K562 (cell line): ENCODE results near the gene RUNX3. TPM values are rescaled to one million over a fixed set of nuclear protein-coding genes. Genes with fewer than 3 reads are reported as not detected.

Experiments used
- ATAC-seq: fragments of 200-7000 bp; cut with Tn5 transposase; 3 replicates; pipeline ENCODE4 v1.9.1; 2020; ENCODE audit warnings: moderate library complexity
- BruUV-seq: library from RNA; stranded (reverse); fragments of 400-500 nt; replicated peaks from 2 replicates; lab custom pipeline; 2021; lab: Mats Ljungman, UMichigan
- CTCF ChIA-PET: fragments of 300-600 bp; formaldehyde crosslinking; extraction: SDS; loops from one replicate; lab custom pipeline; 2021; ENCODE audit warnings: low intra/inter-chr PET ratio; lab: Yijun Ruan, JAX
- POLR2A ChIA-PET: fragments of 300-600, 350-650 bp; sonication (Branson Sonifier 250); formaldehyde crosslinking; extraction: SDS; loops from one replicate; lab custom pipeline; 2021; ENCODE audit warnings: antibody characterized with exemption, inconsistent platforms; lab: Yijun Ruan, JAX
- DNase-seq, 4 experiments: peaks; one replicate each; pipeline versions ENCODE4 v3.0.0 to v3.0.0-alpha.2; 2011 to 2018; ENCODE audit warnings: low spot score in 3 of 4, mixed read lengths in 3 of 4; ENCODE audit errors: extremely low read depth in 1 of 4
- FAIRE-seq: peaks from 2 replicates; lab custom pipeline; 2011; peaks lifted over from hg19 to GRCh38; lab: Jason Lieb, UNC
- H2AFZ ChIP-seq: 2 replicates; pipeline ENCODE4 v1.6.0; 2011; ENCODE audit warnings: low read depth, low read length, control low read depth, inconsistent platforms
- H3K27ac ChIP-seq: fragments of 200-600 bp; 3 replicates; pipeline ENCODE4 v1.8.0; 2011; ENCODE audit warnings: low read depth, mild to moderate bottlenecking, control low read depth, inconsistent platforms, low read length, moderate library complexity, mixed read lengths; ENCODE audit errors: extremely low read depth
- H3K27me3 ChIP-seq, 2 experiments: fragments of 300-600 bp in 1 of 2; 2 replicates in 1 of 2; 3 replicates in 1 of 2; pipeline versions ENCODE4 v1.6.0 to v1.8.0; 2011; ENCODE audit warnings: inconsistent platforms in 2 of 2, low read length in 2 of 2, mild to moderate bottlenecking in 1 of 2, mixed read lengths in 1 of 2, moderate library complexity in 1 of 2; ENCODE audit not compliant: control insufficient read depth in 2 of 2, insufficient read depth in 2 of 2
- H3K36me3 ChIP-seq: fragments of 300-600 bp; 3 replicates; pipeline ENCODE4 v1.8.0; 2011; ENCODE audit warnings: mild to moderate bottlenecking, low read length, inconsistent platforms; ENCODE audit not compliant: control insufficient read depth, insufficient read depth
- H3K4me1 ChIP-seq, 2 experiments: fragments of 200-600 bp in 1 of 2; replicated peaks in 1 of 2; 2 replicates in 1 of 2; 3 replicates in 1 of 2; pipeline versions ENCODE4 v1.5.1 to v1.8.0; 2011; ENCODE audit warnings: inconsistent platforms in 2 of 2, low read length in 2 of 2, mild to moderate bottlenecking in 1 of 2, mixed read lengths in 1 of 2, moderate library complexity in 1 of 2; ENCODE audit not compliant: control insufficient read depth in 2 of 2, insufficient read depth in 2 of 2
- H3K4me2 ChIP-seq: 2 replicates; pipeline ENCODE4 v1.6.1; 2011; ENCODE audit warnings: low read length, control low read depth, inconsistent platforms, mixed read lengths; ENCODE audit not compliant: insufficient read depth
- H3K4me3 ChIP-seq: fragments of 200-600 bp; sonication (generic), shearing (Covaris generic); 2 replicates; pipeline ENCODE4 v1.5.1; 2016; ENCODE audit warnings: control low read depth, inconsistent platforms
- H3K79me2 ChIP-seq: fragments of 200-600 bp; 3 replicates; pipeline ENCODE4 v1.8.0; 2011; ENCODE audit warnings: low read length, inconsistent platforms; ENCODE audit not compliant: control insufficient read depth, insufficient read depth
- H3K9ac ChIP-seq, 2 experiments: 2 replicates each; pipeline versions ENCODE4 v1.6.0 to v1.6.1; 2011; ENCODE audit warnings: low read depth in 2 of 2, low read length in 2 of 2, control low read depth in 1 of 2, inconsistent platforms in 1 of 2, mild to moderate bottlenecking in 1 of 2, mixed read lengths in 1 of 2; ENCODE audit not compliant: insufficient read depth in 1 of 2
- H3K9me1 ChIP-seq: one replicate; pipeline ENCODE4 v1.6.0; 2011; ENCODE audit warnings: inconsistent platforms, mild to moderate bottlenecking, low read length, moderate library complexity; ENCODE audit not compliant: control insufficient read depth, insufficient read depth
- H3K9me3 ChIP-seq: replicated peaks from 2 replicates; pipeline ENCODE4 v1.5.1; 2011; ENCODE audit warnings: low read depth, low read length, inconsistent platforms; ENCODE audit not compliant: control insufficient read depth, insufficient read depth
- H4K20me1 ChIP-seq: replicated peaks from 2 replicates; pipeline ENCODE4 v1.6.1; 2011; ENCODE audit warnings: low read length, inconsistent platforms, mixed read lengths; ENCODE audit not compliant: control insufficient read depth, insufficient read depth
- CREM ChIP-seq: IDR thresholded peaks from 2 replicates; pipeline ENCODE4 v1.6.1; 2014; ENCODE audit warnings: antibody characterized with exemption, low read depth
- ESRRB ChIP-seq: fragments of 250-450 bp; sonication (Bioruptor Pico); IDR thresholded peaks from 2 replicates; pipeline ENCODE4 v1.5.0; 2020; ENCODE audit warnings: mild to moderate bottlenecking, moderate library complexity, borderline replicate concordance
- SETDB1 ChIP-seq: IDR thresholded peaks from one replicate; pipeline ENCODE4 v1.6.1; 2012; ENCODE audit warnings: low read length, control low read depth, inconsistent platforms
- SLC30A9 ChIP-seq: fragments of 250-450 bp; sonication (Bioruptor Pico); IDR thresholded peaks from 2 replicates; pipeline ENCODE4 v1.8.0; 2022; ENCODE audit warnings: mild to moderate bottlenecking, moderate library complexity
- SMAD1 ChIP-seq: fragments of 150-350 bp; IDR thresholded peaks from 2 replicates; pipeline ENCODE4 v1.6.1; 2014; ENCODE audit warnings: low read length, low read depth; ENCODE audit not compliant: partially characterized antibody
- TEAD4 ChIP-seq, 2 experiments: sonication (generic) in 1 of 2; formaldehyde crosslinking in 1 of 2; IDR thresholded peaks; 2 replicates each; pipeline versions ENCODE4 v1.6.1 to v1.8.0; 2012 to 2022; ENCODE audit warnings: borderline replicate concordance in 1 of 2, inconsistent platforms in 1 of 2, low read length in 1 of 2, mild to moderate bottlenecking in 1 of 2, missing genetic modification reagents in 1 of 2
- TRIM25 ChIP-seq: fragments of 450-650 bp; IDR thresholded peaks from 2 replicates; pipeline ENCODE4 v1.7.0; 2016; ENCODE audit warnings: borderline replicate concordance
- ZNF239 ChIP-seq: fragments of 250-450 bp; sonication (Bioruptor Pico); IDR thresholded peaks from 2 replicates; pipeline ENCODE4 v1.4.0; 2020; ENCODE audit warnings: mild to moderate bottlenecking
- ZNF263 ChIP-seq: sonication (generic); formaldehyde crosslinking; IDR thresholded peaks from 2 replicates; pipeline ENCODE4 v1.8.0; 2022; ENCODE audit warnings: mild to moderate bottlenecking, missing genetic modification reagents, borderline replicate concordance
- ZNF41 ChIP-seq: fragments of 250-450 bp; sonication (Bioruptor Pico); conservative IDR thresholded peaks from 2 replicates; pipeline ENCODE4 v1.4.0; 2020; ENCODE audit warnings: mild to moderate bottlenecking
- ZSCAN32 ChIP-seq: fragments of 450-650 bp; formaldehyde crosslinking; IDR thresholded peaks from 2 replicates; pipeline ENCODE4 v1.4.0; 2020; ENCODE audit warnings: mild to moderate bottlenecking, moderate library complexity
- ZZZ3 ChIP-seq: fragments of 450-650 bp; IDR thresholded peaks from 2 replicates; pipeline ENCODE4 v1.6.1; 2016; ENCODE audit warnings: antibody characterized with exemption, mild to moderate bottlenecking, moderate library complexity
- WGBS: fragments of 100-300 bp; shearing (Covaris generic); methylation state at CpG from one replicate; pipeline ENCODE4 v1.1.6; 2016; ENCODE audit warnings: low coverage, mixed read lengths; ENCODE audit not compliant: insufficient coverage; ENCODE audit errors: missing lambda C conversion rate; 5-methylcytosine and 5-hydroxymethylcytosine counted together
- in situ Hi-C: fragments of 300-500 bp; cut with MboI; formaldehyde crosslinking; loops from 4 replicates; pipeline ENCODE4 v1.15.0; 2018; ENCODE audit warnings: inconsistent platforms, mixed read lengths
- intact Hi-C: fragments of 100-400 bp; cut with micrococcal nuclease; formaldehyde crosslinking; loops from 2 replicates; pipeline ENCODE4 v1.14.2; 2022
- polyA plus RNA-seq, 8 experiments: library from polyadenylated mRNA; depleted of rRNA in 4 of 8; stranded (reverse) in 5 of 8; unstranded in 3 of 8; fragments of >200 nt; fragmentation: Nextera tagmentation in 2 of 8; fragmentation: Illumina TruSeq in 1 of 8; extraction: Ambion mirVana in 2 of 8; extraction: Trizol in 1 of 8; gene quantifications; 2 replicates each; pipeline versions ENCODE4 v1.2.1 to v1.2.3, GENCODE V29; 2011 to 2014; ENCODE audit warnings: inconsistent platforms in 1 of 8, missing spikeins in 1 of 8
- total RNA-seq, 7 experiments: library from RNA; depleted of rRNA in 6 of 7; stranded (reverse); fragments of >200 nt in 6 of 7; fragmentation: Illumina TruSeq in 2 of 7; extraction: Trizol in 2 of 7; gene quantifications; 2 replicates each; pipeline versions ENCODE4 v1.2.1 to v1.2.3, GENCODE V29; 2011 to 2021; ENCODE audit warnings: low replicate concordance in 1 of 7
- TF ChIP-seq, protein P1 (sequence below): fragments of 250-450 bp; sonication (Bioruptor Pico); IDR thresholded peaks from 2 replicates; pipeline ENCODE4 v1.4.0; 2020; ENCODE audit warnings: mild to moderate bottlenecking
- TF ChIP-seq, protein P2 (sequence below): fragments of 450-650 bp; IDR thresholded peaks from 2 replicates; pipeline ENCODE4 v1.6.1; 2018; ENCODE audit warnings: mild to moderate bottlenecking, low read depth; ENCODE audit not compliant: partially characterized antibody

RUNX3 gene
- total and polyA plus RNA-seq, 9 of the 15 experiments (the other 6 are each of a cell fraction or from before 2014, with no cell fraction given) = 0.01 to 0.64 (median 0.09) TPM

DNA sequence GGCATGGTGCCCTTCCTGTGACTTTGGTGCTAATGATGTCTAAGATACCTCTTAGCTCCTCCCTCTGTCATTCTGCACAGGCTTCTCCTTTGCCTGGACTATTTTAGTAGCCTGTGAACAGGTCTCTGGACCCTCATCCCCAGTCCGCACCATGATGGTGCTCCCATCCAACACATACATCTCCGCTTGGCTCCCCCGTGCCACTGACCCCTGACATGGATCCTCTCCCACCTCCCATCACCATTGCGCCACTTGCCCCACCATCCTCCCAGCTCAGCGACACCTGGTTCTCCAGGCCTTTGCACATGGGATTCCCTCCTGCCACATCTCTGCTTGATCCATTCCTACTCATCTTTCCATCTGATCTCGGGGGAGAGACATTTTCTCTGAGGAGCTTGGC, 33.9 kb downstream of the RUNX3 start:
- no peaks in the 10 kb centered on the region for H3K79me2 ChIP-seq
- H3K4me3 ChIP-seq = no peak overlapping the region
- no peaks in the 10 kb centered on the region; a peak in 1 of 5 replicates for H3K4me1 ChIP-seq
- no TSS peak for BruUV-seq
- ChIA-PET POLR2A (interaction anchor here (1.1 kb wide), 2 partner anchors 15 kb away, joined by 3 to 4 read pairs; no protein-coding TSS in a partner anchor), CTCF (no interaction called here)
- no peak for ATAC-seq
- H3K27ac ChIP-seq = no peak overlapping the region
- H4K20me1 ChIP-seq = peaks cover 15% of the 10 kb centered on the region; the same call in 1 of the 2 replicates
- no peak overlapping the region for H3K9ac ChIP-seq
- no peaks in the 10 kb centered on the region for H3K36me3 ChIP-seq
- 0 out of 2 replicates have a peak, but pooled peaks cover 3% of the 10 kb centered on the region for H3K9me3 ChIP-seq
- 11% methylated on average over 6 of the region's 6 CpGs for WGBS
- in situ Hi-C loops = no loop called here
- no peak for DNase-seq
- TF ChIP-seq ZNF239 (CRISPR knock-in tag) (no peak), SETDB1 (no peak), SLC30A9 (CRISPR knock-in tag) (no peak), ZNF263 (no peak), ZNF41 (no peak), CREM (no peak), ZZZ3 (no peak), TEAD4 (IDR thresholded peaks at IDR 0.05; ENCODE audit: low read length) (no peak), TEAD4 (CRISPR knock-in tag; IDR thresholded peaks at IDR 0.05; ENCODE audit: borderline replicate concordance) (no peak), TRIM25 (no peak), ZSCAN32 (CRISPR knock-in tag) (no peak), SMAD1 (no peak), ESRRB (no peak)
- TF ChIP-seq, protein P1, sequence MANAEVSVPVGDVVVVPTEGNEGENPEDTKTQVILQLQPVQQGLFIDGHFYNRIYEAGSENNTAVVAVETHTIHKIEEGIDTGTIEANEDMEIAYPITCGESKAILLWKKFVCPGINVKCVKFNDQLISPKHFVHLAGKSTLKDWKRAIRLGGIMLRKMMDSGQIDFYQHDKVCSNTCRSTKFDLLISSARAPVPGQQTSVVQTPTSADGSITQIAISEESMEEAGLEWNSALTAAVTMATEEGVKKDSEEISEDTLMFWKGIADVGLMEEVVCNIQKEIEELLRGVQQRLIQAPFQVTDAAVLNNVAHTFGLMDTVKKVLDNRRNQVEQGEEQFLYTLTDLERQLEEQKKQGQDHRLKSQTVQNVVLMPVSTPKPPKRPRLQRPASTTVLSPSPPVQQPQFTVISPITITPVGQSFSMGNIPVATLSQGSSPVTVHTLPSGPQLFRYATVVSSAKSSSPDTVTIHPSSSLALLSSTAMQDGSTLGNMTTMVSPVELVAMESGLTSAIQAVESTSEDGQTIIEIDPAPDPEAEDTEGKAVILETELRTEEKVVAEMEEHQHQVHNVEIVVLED = no peak
- TF ChIP-seq, protein P2, sequence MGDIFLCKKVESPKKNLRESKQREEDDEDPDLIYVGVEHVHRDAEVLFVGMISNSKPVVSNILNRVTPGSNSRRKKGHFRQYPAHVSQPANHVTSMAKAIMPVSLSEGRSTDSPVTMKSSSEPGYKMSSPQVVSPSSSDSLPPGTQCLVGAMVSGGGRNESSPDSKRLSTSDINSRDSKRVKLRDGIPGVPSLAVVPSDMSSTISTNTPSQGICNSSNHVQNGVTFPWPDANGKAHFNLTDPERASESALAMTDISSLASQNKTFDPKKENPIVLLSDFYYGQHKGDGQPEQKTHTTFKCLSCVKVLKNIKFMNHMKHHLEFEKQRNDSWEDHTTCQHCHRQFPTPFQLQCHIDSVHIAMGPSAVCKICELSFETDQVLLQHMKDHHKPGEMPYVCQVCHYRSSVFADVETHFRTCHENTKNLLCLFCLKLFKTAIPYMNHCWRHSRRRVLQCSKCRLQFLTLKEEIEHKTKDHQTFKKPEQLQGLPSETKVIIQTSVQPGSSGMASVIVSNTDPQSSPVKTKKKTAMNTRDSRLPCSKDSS = no peak
- TF ChIP-seq, all 486 proteins: peak for 0
- FAIRE-seq = no peak
- Histone ChIP-seq H3K27me3 (peaks cover 20 to 58% of the 10 kb centered on the region in 2 experiments; a peak in 4 of 5 replicates), H3K9me1 (no peaks in the 10 kb centered on the region), H3K4me2 (no peak overlapping the region), H2AFZ (no peak overlapping the region)
- intact Hi-C loops = no loop called here
